GM12878 (cell line): ENCODE data around the gene ITPRIPL2. TPM values are rescaled to one million over a fixed set of nuclear protein-coding genes. Genes with fewer than 3 reads are reported as not detected.

Source experiments
- ATAC-seq: fragments of 200-7000 bp; cut with Tn5 transposase; 3 replicates; pipeline ENCODE4 v1.9.1; 2020; ENCODE audit warnings: mild to moderate bottlenecking, moderate library complexity
- BruUV-seq: library from RNA; stranded (reverse); fragments of 400-500 nt; replicated peaks from 2 replicates; lab custom pipeline; 2021; lab: Mats Ljungman, UMichigan
- CTCF ChIA-PET: fragments of 300-600 bp; sonication (Branson Sonifier 250); formaldehyde crosslinking; extraction: SDS; loops from one replicate; lab custom pipeline; 2021; ENCODE audit warnings: inconsistent platforms; lab: Yijun Ruan, JAX
- POLR2A ChIA-PET: fragments of 350-600 bp; formaldehyde crosslinking; extraction: SDS; loops from one replicate; lab custom pipeline; 2021; ENCODE audit warnings: inconsistent platforms; lab: Charles Lee
- RAD21 ChIA-PET: fragments of 300-600 bp; sonication (Branson Sonifier 250); formaldehyde crosslinking; loops from one replicate; lab custom pipeline; 2023; ENCODE audit warnings: antibody characterized with exemption; ENCODE audit not compliant: unreplicated experiment; lab: Charles Lee
- SMC1A ChIA-PET: fragments of 300-600 bp; sonication (Branson Sonifier 250); formaldehyde crosslinking; loops from one replicate; lab custom pipeline; 2023; ENCODE audit not compliant: unreplicated experiment, uncharacterized antibody; lab: Charles Lee
- DNase-seq: peaks from one replicate; pipeline ENCODE4 v3.0.0-alpha.2; 2011; ENCODE audit warnings: low read depth, low spot score
- FAIRE-seq: peaks from 3 replicates; lab custom pipeline; 2011; peaks lifted over from hg19 to GRCh38; lab: Jason Lieb, UNC
- H2AFZ ChIP-seq: 2 replicates; pipeline ENCODE4 v1.6.0; 2011; ENCODE audit warnings: low read depth, low read length, control low read depth; ENCODE audit not compliant: control insufficient read depth
- H3K27ac ChIP-seq: 2 replicates; pipeline ENCODE4 v1.5.1; 2011; ENCODE audit warnings: control low read depth; ENCODE audit not compliant: control insufficient read depth, insufficient read depth
- H3K27me3 ChIP-seq, 2 experiments: replicated peaks in 1 of 2; 2 replicates each; pipeline versions ENCODE4 v1.6.0 to v1.6.1; 2011; ENCODE audit warnings: low read length in 1 of 2; ENCODE audit not compliant: control insufficient read depth in 2 of 2, insufficient read depth in 2 of 2
- H3K36me3 ChIP-seq, 2 experiments: 2 replicates each; pipeline ENCODE4 v1.5.1; 2011; ENCODE audit warnings: low read length in 1 of 2; ENCODE audit not compliant: control insufficient read depth in 2 of 2, insufficient read depth in 2 of 2
- H3K4me1 ChIP-seq: 2 replicates; pipeline ENCODE4 v1.6.1; 2011; ENCODE audit warnings: mild to moderate bottlenecking, low read length, moderate library complexity, mixed read lengths; ENCODE audit not compliant: control insufficient read depth, insufficient read depth
- H3K4me2 ChIP-seq: 2 replicates; pipeline ENCODE4 v1.6.0; 2011; ENCODE audit warnings: control low read depth; ENCODE audit not compliant: control insufficient read depth, insufficient read depth
- H3K4me3 ChIP-seq: fragments of 200-600 bp; sonication (generic); 2 replicates; pipeline ENCODE4 v1.5.1; 2016
- H3K79me2 ChIP-seq: 2 replicates; pipeline ENCODE4 v1.6.0; 2011; ENCODE audit warnings: low read length; ENCODE audit not compliant: control insufficient read depth, insufficient read depth
- H3K9ac ChIP-seq: 2 replicates; pipeline ENCODE4 v1.8.0; 2011; ENCODE audit warnings: low read length, control low read depth, mixed read lengths; ENCODE audit not compliant: control insufficient read depth, insufficient read depth
- H3K9me3 ChIP-seq: replicated peaks from 3 replicates; pipeline ENCODE4 v1.5.1; 2011; ENCODE audit warnings: mild to moderate bottlenecking, low read length; ENCODE audit not compliant: control insufficient read depth, insufficient read depth
- H4K20me1 ChIP-seq: 2 replicates; pipeline ENCODE4 v1.6.0; 2011; ENCODE audit not compliant: control insufficient read depth, insufficient read depth
- HSF1 ChIP-seq: fragments of 150-350 bp; IDR thresholded peaks from 2 replicates; pipeline ENCODE4 v1.6.1; 2014; ENCODE audit warnings: mild to moderate bottlenecking, low read depth, low read length
- IKZF2 ChIP-seq, 2 experiments: fragments of 450-650 bp; IDR thresholded peaks; 2 replicates each; pipeline ENCODE4 v1.6.1; 2017; ENCODE audit warnings: mild to moderate bottlenecking in 2 of 2, moderate library complexity in 2 of 2
- MYC ChIP-seq: IDR thresholded peaks from 2 replicates; pipeline ENCODE4 v1.6.1; 2011; ENCODE audit warnings: mild to moderate bottlenecking, low read length, moderate library complexity, inconsistent platforms; ENCODE audit not compliant: insufficient read depth, insufficient replicate concordance, insufficient read length, severe bottlenecking
- NFYB ChIP-seq: IDR thresholded peaks from 2 replicates; pipeline ENCODE4 v1.6.1; 2011; ENCODE audit warnings: low read depth, mild to moderate bottlenecking, low read length, improper control_type of control experiment, moderate library complexity; ENCODE audit not compliant: insufficient read depth
- WGBS: methylation state at CpG from one replicate; pipeline ENCODE4 v1.1.6; 2016; ENCODE audit warnings: low lambda C conversion rate; ENCODE audit not compliant: insufficient replicate concordance, insufficient coverage; ENCODE audit errors: missing lambda C conversion rate; 5-methylcytosine and 5-hydroxymethylcytosine counted together
- in situ Hi-C: fragments of 300-500 bp; cut with MboI; formaldehyde crosslinking; loops from 9 replicates; pipeline ENCODE4 v1.14.3; 2018; ENCODE audit warnings: mixed read lengths
- intact Hi-C: fragments of 100-400 bp; cut with micrococcal nuclease; formaldehyde crosslinking; loops from one replicate; pipeline ENCODE4 v1.14.2; 2022; ENCODE audit not compliant: unreplicated experiment
- polyA plus RNA-seq, 11 experiments: library from polyadenylated mRNA; depleted of rRNA in 4 of 11; unstranded in 6 of 11; stranded (reverse) in 5 of 11; fragments of >200 nt; fragmentation: Nextera tagmentation in 4 of 11; fragmentation: Illumina TruSeq in 1 of 11; extraction: Ambion mirVana in 4 of 11; extraction: Trizol in 1 of 11; gene quantifications; 1 replicate in 1 of 11; 2 replicates in 10 of 11; pipeline versions ENCODE4 v1.2.1 to v1.2.3, GENCODE V29; 2011 to 2016; ENCODE audit warnings: inconsistent platforms in 2 of 11, missing spikeins in 2 of 11, low read depth in 1 of 11
- total RNA-seq, 4 experiments: library from RNA; depleted of rRNA in 3 of 4; stranded (reverse); fragments of >200 nt in 3 of 4; fragmentation: Illumina TruSeq in 1 of 4; extraction: Trizol in 1 of 4; gene quantifications; 2 replicates each; pipeline versions ENCODE4 v1.2.1 to v1.2.3, GENCODE V29; 2013 to 2021

ITPRIPL2 gene
- total and polyA plus RNA-seq, 10 of the 15 experiments (the other 5 are each of a cell fraction or from before 2014, with no cell fraction given), result 0.48 to 14.3 (median 3.5) TPM

- no peak for TF ChIP-seq HSF1
These were observed 25.3 kb upstream of the ITPRIPL2 start (continued) for GRCh38 chr16:19088341-19088916.

GRCh38 chr16:19089410-19089955 lies 24.3 kb upstream of the ITPRIPL2 start:
- H3K36me3 ChIP-seq, result no peaks in the 10 kb centered on the region
- ChIA-PET RAD21 (no interaction called here), POLR2A (no interaction called here), CTCF (interaction anchor here (2.0 kb wide), 1 partner anchor 300 kb away, joined by 5 read pairs; no protein-coding TSS in a partner anchor), SMC1A (interaction anchor here (0.6 kb wide), 1 partner anchor 15 kb away, joined by 3 read pairs; no protein-coding TSS in a partner anchor)
- WGBS, result 44% methylated on average over 3 of the region's 3 CpGs
- H4K20me1 ChIP-seq, result no peaks in the 10 kb centered on the region
- H3K4me2 ChIP-seq, result no peak overlapping the region
- no peaks in the 10 kb centered on the region for H3K79me2 ChIP-seq
- intact Hi-C loops, result loop anchor here (5.0 kb wide), 1 partner anchor 38 kb away; no protein-coding TSS in a partner anchor
- peaks cover 3% of the 10 kb centered on the region; the same call in 1 of the 2 replicates for H3K4me1 ChIP-seq
- BruUV-seq, result no TSS peak
- H3K9me3 ChIP-seq, result no peaks in the 10 kb centered on the region; the same call in 1 of the 3 replicates
- in situ Hi-C loops, result loop anchor here (5.0 kb wide), 1 partner anchor 288 kb away; no protein-coding TSS in a partner anchor
- H3K27me3 ChIP-seq, result no peaks in the 10 kb centered on the region
- H3K27ac ChIP-seq, result no peak overlapping the region
- no peak overlapping the region for H3K9ac ChIP-seq
- no peak overlapping the region for H3K4me3 ChIP-seq
- no peak for ATAC-seq
- TF ChIP-seq IKZF2 (IDR thresholded peaks at IDR 0.05) (no peak), MYC (no peak), NFYB (0 out of 2 replicates have a peak, but pooled peaks have one; percentile 65)
- TF ChIP-seq, all 136 proteins: peak for 1
- FAIRE-seq, result no peak
- H2AFZ ChIP-seq, result no peak overlapping the region
- no peak for DNase-seq
